Suprapubic skin (tissue), 4 donors: ENCODE results near the gene PAGE2. TPM values are rescaled to one million over a fixed set of nuclear protein-coding genes. Genes with fewer than 3 reads are reported as not detected.
"Not testable (repeated sequence)": the region's sequence is repeated elsewhere in the genome, so short reads cannot be mapped to it uniquely, and the experiment has no call there.

Experiments used
- DNase-seq, 2 donors: peaks; one replicate each; pipeline ENCODE4 v3.0.0-alpha.2; 2019; ENCODE audit warnings: low spot score in 2 of 2
- H3K27ac ChIP-seq: fragments of 200-600 bp; sonication (generic); one replicate; pipeline ENCODE4 v1.5.1; 2019
- H3K27me3 ChIP-seq: fragments of 200-600 bp; sonication (generic); one replicate; pipeline ENCODE4 v1.5.1; 2019
- H3K36me3 ChIP-seq: fragments of 200-600 bp; sonication (generic); one replicate; pipeline ENCODE4 v1.5.1; 2019
- H3K4me1 ChIP-seq: fragments of 200-600 bp; sonication (generic); one replicate; pipeline ENCODE4 v1.5.1; 2019
- H3K4me3 ChIP-seq: fragments of 200-600 bp; sonication (generic); one replicate; pipeline ENCODE4 v1.5.1; 2019; ENCODE audit warnings: mild to moderate bottlenecking
- H3K9me3 ChIP-seq: fragments of 200-600 bp; sonication (generic); one replicate; pipeline ENCODE4 v1.5.1; 2019
- EP300 ChIP-seq: sonication (generic); formaldehyde crosslinking; IDR thresholded peaks from one replicate; pipeline ENCODE4 v1.6.1; 2017; ENCODE audit warnings: antibody characterized with exemption
- POLR2A ChIP-seq, 2 donors: fragments of 450-650 bp; IDR thresholded peaks; one replicate each; pipeline ENCODE4 v1.6.1; 2017; ENCODE audit warnings: antibody characterized with exemption in 2 of 2, mild to moderate bottlenecking in 2 of 2, moderate library complexity in 2 of 2
- POLR2AphosphoS5 ChIP-seq, 3 donors: sonication (generic); formaldehyde crosslinking; IDR thresholded peaks; one replicate each; pipeline ENCODE4 v1.6.1; 2017; ENCODE audit warnings: antibody characterized with exemption in 3 of 3
- WGBS: methylation state at CpG from one replicate; pipeline ENCODE4 v1.1.5; 2018; 5-methylcytosine and 5-hydroxymethylcytosine counted together
- total RNA-seq, 4 donors: library from RNA; depleted of rRNA; stranded (reverse); fragments of >200 nt; gene quantifications; one replicate each; pipeline ENCODE4 v1.1.0, GENCODE V29; 2016
- TF ChIP-seq, protein P1 (sequence below), 2 donors: fragments of 200-600 bp in 1 of 2; fragments of 450-650 bp in 1 of 2; sonication (generic) in 1 of 2; IDR thresholded peaks; one replicate each; pipeline ENCODE4 v1.5.1; 2016 to 2019; ENCODE audit warnings: antibody characterized with exemption in 2 of 2, mild to moderate bottlenecking in 1 of 2, moderate library complexity in 1 of 2

Gene PAGE2
- total RNA-seq, 4 donors from 2014 or later: not detected

DNA sequence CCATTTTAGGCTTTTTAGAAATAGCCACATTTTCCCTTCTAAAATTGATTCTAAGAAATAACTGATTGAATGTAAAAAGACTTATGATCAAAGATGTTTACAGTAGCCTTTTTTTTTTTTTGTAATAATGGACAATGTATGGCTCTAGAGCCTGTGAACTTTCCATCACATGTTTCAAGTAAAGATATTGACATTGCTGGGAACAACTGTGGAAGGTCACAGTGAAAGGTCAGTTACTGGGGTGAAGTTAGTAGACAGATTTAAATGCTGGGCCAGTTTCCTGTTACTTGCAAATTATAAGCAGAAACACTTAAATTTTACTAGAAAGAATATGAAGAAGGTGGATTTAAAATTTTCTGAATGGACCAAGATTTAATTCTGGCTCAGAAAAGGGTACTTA is 18.4 kb downstream of the PAGE2 start:
- Histone ChIP-seq H3K4me1 (peaks cover 7% of the 10 kb centered on the region), H3K36me3 (no peaks in the 10 kb centered on the region), H3K4me3 (no peak overlapping the region), H3K27me3 (no peaks in the 10 kb centered on the region), H3K27ac (no peak overlapping the region), H3K9me3 (no peaks in the 10 kb centered on the region)
- TF ChIP-seq POLR2AphosphoS5 (IDR thresholded peaks at IDR 0.05) (no peak), POLR2A (IDR thresholded peaks at IDR 0.05) (no peak)
- TF ChIP-seq, protein P1, sequence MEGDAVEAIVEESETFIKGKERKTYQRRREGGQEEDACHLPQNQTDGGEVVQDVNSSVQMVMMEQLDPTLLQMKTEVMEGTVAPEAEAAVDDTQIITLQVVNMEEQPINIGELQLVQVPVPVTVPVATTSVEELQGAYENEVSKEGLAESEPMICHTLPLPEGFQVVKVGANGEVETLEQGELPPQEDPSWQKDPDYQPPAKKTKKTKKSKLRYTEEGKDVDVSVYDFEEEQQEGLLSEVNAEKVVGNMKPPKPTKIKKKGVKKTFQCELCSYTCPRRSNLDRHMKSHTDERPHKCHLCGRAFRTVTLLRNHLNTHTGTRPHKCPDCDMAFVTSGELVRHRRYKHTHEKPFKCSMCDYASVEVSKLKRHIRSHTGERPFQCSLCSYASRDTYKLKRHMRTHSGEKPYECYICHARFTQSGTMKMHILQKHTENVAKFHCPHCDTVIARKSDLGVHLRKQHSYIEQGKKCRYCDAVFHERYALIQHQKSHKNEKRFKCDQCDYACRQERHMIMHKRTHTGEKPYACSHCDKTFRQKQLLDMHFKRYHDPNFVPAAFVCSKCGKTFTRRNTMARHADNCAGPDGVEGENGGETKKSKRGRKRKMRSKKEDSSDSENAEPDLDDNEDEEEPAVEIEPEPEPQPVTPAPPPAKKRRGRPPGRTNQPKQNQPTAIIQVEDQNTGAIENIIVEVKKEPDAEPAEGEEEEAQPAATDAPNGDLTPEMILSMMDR (IDR thresholded peaks at IDR 0.05): no peak
- DNase-seq: no peak

DNA sequence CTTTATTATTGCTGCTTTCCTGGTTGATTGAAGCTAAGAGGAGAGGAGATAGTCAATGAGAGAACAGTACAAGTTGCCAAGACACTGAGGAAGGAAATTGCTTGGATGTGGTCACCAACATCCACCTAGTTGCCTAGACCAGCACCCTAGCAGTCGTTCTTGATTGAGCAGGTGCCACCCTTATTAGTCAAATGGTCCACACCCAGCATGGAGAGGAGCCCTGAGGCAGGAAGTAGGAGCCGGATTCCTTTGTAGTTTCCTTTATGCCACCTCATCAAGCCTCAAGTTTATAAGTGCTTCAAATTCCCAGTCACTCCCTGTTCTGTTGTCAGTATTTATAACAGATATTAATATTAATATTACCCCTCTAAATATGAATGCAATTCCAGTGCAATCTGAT is 19.1 kb downstream of the PAGE2 start:
- Histone ChIP-seq H3K4me1 (peaks cover 7% of the 10 kb centered on the region), H3K4me3 (no peak overlapping the region), H3K9me3 (no peaks in the 10 kb centered on the region), H3K36me3 (no peaks in the 10 kb centered on the region), H3K27me3 (no peaks in the 10 kb centered on the region), H3K27ac (no peak overlapping the region)
- WGBS: 23% methylated on average over 2 of the region's 2 CpGs
- TF ChIP-seq, protein P1 (IDR thresholded peaks at IDR 0.05): no peak
- no peak for TF ChIP-seq EP300
- DNase-seq: no peak

DNA sequence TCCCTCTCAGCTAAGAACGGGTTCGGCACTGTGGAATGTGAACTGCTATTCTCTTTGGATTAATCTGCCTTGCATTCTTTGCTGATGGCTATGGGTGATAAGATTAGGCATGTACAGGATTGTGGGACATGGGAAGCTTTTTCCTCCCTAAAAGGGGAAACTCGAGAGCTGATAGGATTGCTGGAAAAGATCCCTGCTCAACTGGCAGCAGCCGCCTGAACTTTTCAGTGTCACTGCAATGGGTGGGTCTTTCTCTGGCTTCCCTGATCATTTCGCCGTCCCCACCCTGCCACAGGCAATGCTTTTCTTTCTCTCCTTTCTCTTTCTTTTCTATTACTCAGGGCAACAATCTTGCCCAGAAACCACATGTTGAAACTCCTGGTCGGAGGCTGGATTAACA is 20.5 kb downstream of the PAGE2 start:
- no peak for TF ChIP-seq POLR2AphosphoS5 (IDR thresholded peaks at IDR 0.05)
- TF ChIP-seq EP300: no peak
- no peak for TF ChIP-seq POLR2A (IDR thresholded peaks at IDR 0.05)
- TF ChIP-seq, protein P1 (IDR thresholded peaks at IDR 0.05): no peak
- Histone ChIP-seq H3K4me1 (peaks cover 7% of the 10 kb centered on the region), H3K4me3 (no peak overlapping the region), H3K36me3 (no peaks in the 10 kb centered on the region), H3K27me3 (no peaks in the 10 kb centered on the region), H3K27ac (no peak overlapping the region), H3K9me3 (no peaks in the 10 kb centered on the region)
- WGBS: 43% methylated on average over 6 of the region's 7 CpGs
- no peak for DNase-seq

DNA sequence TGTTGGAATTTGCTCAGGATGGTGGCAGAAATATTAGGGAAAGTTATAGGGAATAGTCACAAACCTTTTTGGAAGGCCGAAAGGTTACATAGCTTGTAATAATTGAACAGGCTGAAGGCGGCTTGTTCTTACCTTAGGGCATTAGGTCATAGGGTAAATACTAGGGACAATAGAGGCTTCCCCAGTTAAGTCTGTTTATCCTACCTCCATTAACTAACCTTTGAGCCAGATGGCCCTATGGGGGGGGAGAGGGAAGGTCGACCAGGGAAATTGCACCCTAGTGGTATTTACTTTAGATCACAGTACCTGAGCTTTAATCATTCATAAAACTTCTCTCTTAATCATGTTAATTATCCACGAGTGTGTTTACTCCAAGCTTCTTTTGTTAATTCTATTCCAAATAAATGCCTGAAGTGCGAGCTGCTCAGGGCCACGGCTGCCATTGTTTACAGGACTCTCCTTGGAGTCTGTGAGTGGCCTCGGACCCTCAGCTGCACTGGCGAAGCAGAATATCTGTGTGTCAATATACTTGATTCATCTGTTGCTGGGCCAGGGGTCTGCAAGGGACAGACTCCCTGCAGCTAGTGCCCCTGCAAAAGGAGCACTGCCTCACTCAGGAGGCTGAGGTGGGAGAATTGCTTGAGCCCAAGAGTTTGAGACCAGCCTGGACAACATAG is 22.9 kb downstream of the PAGE2 start:
- TF ChIP-seq EP300 (no peak), POLR2A (IDR thresholded peaks at IDR 0.05) (no peak), POLR2AphosphoS5 (IDR thresholded peaks at IDR 0.05) (no peak)
- TF ChIP-seq, protein P1 (IDR thresholded peaks at IDR 0.05): no peak
- no peak overlapping the region for H3K4me3 ChIP-seq
- no peaks in the 10 kb centered on the region for H3K27me3 ChIP-seq
- H3K27ac ChIP-seq: no peak overlapping the region
- peaks cover 7% of the 10 kb centered on the region for H3K4me1 ChIP-seq
- H3K36me3 ChIP-seq: no peaks in the 10 kb centered on the region
- 68% methylated on average over 8 of the region's 8 CpGs for WGBS
- H3K9me3 ChIP-seq: no peaks in the 10 kb centered on the region
- no peak for DNase-seq

DNA sequence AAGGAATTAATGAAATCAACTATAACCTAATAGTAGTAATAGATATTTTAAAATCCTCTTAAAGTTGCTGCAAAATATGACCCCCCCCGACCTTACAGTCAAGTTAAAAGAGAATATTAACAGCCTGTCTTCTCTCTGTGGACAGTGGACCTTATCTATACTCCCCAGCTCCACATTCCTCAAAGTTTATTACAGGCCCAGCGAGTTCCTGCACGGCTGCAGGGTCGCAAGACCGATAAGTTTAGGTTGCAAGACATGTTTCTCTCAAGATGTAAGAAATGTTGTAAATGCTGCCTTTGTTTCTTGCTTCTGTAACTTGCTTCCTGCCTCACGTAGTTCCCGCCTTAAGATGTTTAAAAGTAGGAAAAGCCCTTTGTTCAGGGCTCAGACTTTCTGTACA is 27.8 kb downstream of the PAGE2 start:
- H3K36me3 ChIP-seq, H3K4me1 ChIP-seq, H3K4me3 ChIP-seq, DNase-seq, H3K27me3 ChIP-seq, H3K27ac ChIP-seq, H3K9me3 ChIP-seq: not testable (repeated sequence)
- 43% methylated on average over 7 of the region's 7 CpGs for WGBS

DNA sequence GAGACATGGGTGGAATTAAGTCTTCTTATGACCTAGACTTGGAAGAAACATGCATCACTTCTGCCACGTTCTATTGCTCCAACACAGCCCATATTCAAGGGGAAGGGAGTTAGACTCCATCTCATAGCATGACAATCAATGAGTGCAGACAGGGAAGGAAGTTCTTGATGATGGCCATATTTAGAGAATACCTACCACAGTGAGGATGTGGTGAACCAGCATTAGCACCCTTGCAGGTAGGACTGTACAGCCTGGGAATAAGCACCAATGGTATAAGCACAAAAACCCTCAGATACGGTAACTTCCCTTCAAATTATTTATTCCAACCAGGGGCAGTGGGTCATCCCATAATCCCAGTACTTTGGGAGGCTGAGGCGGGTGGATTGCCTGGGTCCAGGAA is 29.8 kb downstream of the PAGE2 start:
- H3K9me3 ChIP-seq: no peaks in the 10 kb centered on the region
- H3K27me3 ChIP-seq: no peaks in the 10 kb centered on the region
- H3K4me3 ChIP-seq: no peak overlapping the region
- no peak for DNase-seq
- 69% methylated on average over 3 of the region's 3 CpGs for WGBS
- H3K4me1 ChIP-seq: no peaks in the 10 kb centered on the region
- H3K27ac ChIP-seq: no peak overlapping the region
- H3K36me3 ChIP-seq: no peaks in the 10 kb centered on the region
- no peak for TF ChIP-seq EP300
- TF ChIP-seq, protein P1 (IDR thresholded peaks at IDR 0.05): no peak
- no peak for TF ChIP-seq POLR2A (IDR thresholded peaks at IDR 0.05)
- no peak for TF ChIP-seq POLR2AphosphoS5 (IDR thresholded peaks at IDR 0.05)
